Measurements from ENCODE around the gene PCDHGA1.

Gene PCDHGA1

GRCh38 chr5:141476132-141476911 lies 146.0 kb downstream of the PCDHGA1 start:
- Histone ChIP-seq H3K4me1 (peaks cover 5% of the 10 kb centered on the region), H3K4me3 (ENCODE audit: low read depth, low read length) (peak overlapping the region; percentile 95), H3K27me3 (no peaks in the 10 kb centered on the region), H3K36me3 (peaks cover 4% of the 10 kb centered on the region; the same call in 1 of the 2 replicates), H3K9me3 (no peaks in the 10 kb centered on the region)
- DNase-seq: peak; percentile 50
- TF ChIP-seq CTCF (IDR thresholded peaks at IDR 0.05; ENCODE audit: low read depth, low read length): no peak

- no peak for DNase-seq
- no peaks in the 10 kb centered on the region for H3K27me3 ChIP-seq
- peaks cover 5% of the 10 kb centered on the region; the same call in 1 of the 2 replicates for H3K36me3 ChIP-seq
- H3K4me1 ChIP-seq: peaks cover 5% of the 10 kb centered on the region
- H3K9me3 ChIP-seq: no peaks in the 10 kb centered on the region
- TF ChIP-seq CTCF (IDR thresholded peaks at IDR 0.05; ENCODE audit: low read depth, low read length): no peak
- H3K4me3 ChIP-seq (ENCODE audit: low read depth, low read length): peak overlapping the region; percentile 95
These were observed 146.8 kb downstream of the PCDHGA1 start for GRCh38 chr5:141477044-141477575.

- Histone ChIP-seq H3K4me3 (ENCODE audit: low read depth, low read length) (peak overlapping the region; percentile 95), H3K36me3 (peaks cover 5% of the 10 kb centered on the region; the same call in 1 of the 2 replicates)
- no peak for TF ChIP-seq CTCF (IDR thresholded peaks at IDR 0.05; ENCODE audit: low read depth, low read length)
These were observed 147.5 kb downstream of the PCDHGA1 start for GRCh38 chr5:141477815-141478214.

GRCh38 chr5:141478321-141478945 lies 148.1 kb downstream of the PCDHGA1 start:
- Histone ChIP-seq H3K4me1 (peaks cover 5% of the 10 kb centered on the region), H3K4me3 (ENCODE audit: low read depth, low read length) (peak overlapping the region; percentile 95), H3K27me3 (no peaks in the 10 kb centered on the region), H3K9me3 (no peaks in the 10 kb centered on the region), H3K36me3 (peaks cover 5% of the 10 kb centered on the region; the same call in 1 of the 2 replicates)
- DNase-seq: no peak
- peak; percentile 19 for TF ChIP-seq CTCF (IDR thresholded peaks at IDR 0.05; ENCODE audit: low read depth, low read length)

More at GRCh38 chr5:141477815-141478214, 147.5 kb downstream of the PCDHGA1 start:
- Histone ChIP-seq H3K27me3 (no peaks in the 10 kb centered on the region), H3K4me1 (peaks cover 5% of the 10 kb centered on the region), H3K9me3 (no peaks in the 10 kb centered on the region)
- no peak for DNase-seq

GRCh38 chr5:141479776-141480175 lies 149.5 kb downstream of the PCDHGA1 start:
- Histone ChIP-seq H3K36me3 (peaks cover 5% of the 10 kb centered on the region; the same call in 1 of the 2 replicates), H3K27me3 (no peaks in the 10 kb centered on the region), H3K9me3 (no peaks in the 10 kb centered on the region), H3K4me1 (peaks cover 5% of the 10 kb centered on the region), H3K4me3 (ENCODE audit: low read depth, low read length) (no peak overlapping the region)
- no peak for DNase-seq
- TF ChIP-seq CTCF (IDR thresholded peaks at IDR 0.05; ENCODE audit: low read depth, low read length): no peak
